ENCODE data around the gene NUAK2. TPM values are rescaled to one million over a fixed set of nuclear protein-coding genes. Genes with fewer than 3 reads are reported as not detected.
"Not testable (repeated sequence)": the region's sequence is repeated elsewhere in the genome, so short reads cannot be mapped to it uniquely, and the experiment has no call there.

Gene NUAK2
- total and polyA plus RNA-seq, 4 donors, result 1.3 to 2.4 (median 2.1) TPM

DNA sequence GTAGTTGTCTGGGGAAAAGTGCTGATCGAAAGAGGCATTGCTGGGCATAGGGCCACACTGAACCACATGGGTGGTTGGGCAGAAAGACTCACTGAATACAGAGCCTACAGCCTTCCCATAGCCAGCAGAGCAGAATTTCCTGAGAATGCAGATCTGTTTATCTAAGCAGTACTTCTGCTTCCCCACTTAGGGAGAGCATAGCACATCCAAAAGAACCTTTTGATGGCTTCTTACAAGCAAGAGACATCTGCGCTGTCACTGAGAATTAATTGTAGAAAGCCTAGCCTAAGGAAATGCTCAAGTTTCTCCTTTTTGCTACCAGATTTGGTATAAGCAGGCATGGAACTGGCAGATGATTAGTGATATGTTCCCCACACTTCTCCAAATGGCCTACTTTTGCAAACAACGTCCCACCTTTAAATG lies 48.2 kb upstream of the NUAK2 start (continued):
- TF ChIP-seq RXRA (IDR thresholded peaks at IDR 0.05) (no peak), MAX (IDR thresholded peaks at IDR 0.05) (no peak), SP1 (IDR thresholded peaks at IDR 0.05) (no peak)

- Histone ChIP-seq H3K9me3 (ENCODE audit: control insufficient read depth in 4 of 4, low read length in 3 of 4) (no peaks in the 10 kb centered on the region), H3K36me3 (ENCODE audit: control insufficient read depth in 4 of 4, insufficient read depth in 3 of 4, low read depth in 1 of 4, low read length in 3 of 4) (no peaks in the 10 kb centered on the region), H3K27me3 (ENCODE audit: control insufficient read depth in 4 of 4, insufficient read depth in 4 of 4, low read length in 3 of 4) (peaks cover 2 to 21% (median 2%) of the 10 kb centered on the region in 4 donors), H3K4me1 (ENCODE audit: control insufficient read depth in 4 of 4, insufficient read depth in 4 of 4, low read length in 3 of 4) (peaks cover 0 to 3% (median 0%) of the 10 kb centered on the region in 4 donors), H3K27ac (ENCODE audit: low read depth in 1 of 2, low read length in 2 of 2) (no peak overlapping the region), H3K4me3 (ENCODE audit: low read depth in 1 of 3, low read length in 3 of 3) (no peak overlapping the region), H3K9ac (ENCODE audit: low read depth in 1 of 2, low read length in 2 of 2) (no peak overlapping the region)
- TF ChIP-seq FOXA1 (IDR thresholded peaks at IDR 0.05) (no peak), HNF4A (conservative IDR thresholded peaks at IDR 0.05) (no peak), ZBTB33 (IDR thresholded peaks at IDR 0.05) (no peak), YY1 (IDR thresholded peaks at IDR 0.05) (no peak), NR2F2 (IDR thresholded peaks at IDR 0.05) (no peak), JUND (IDR thresholded peaks at IDR 0.05) (no peak), HNF4G (IDR thresholded peaks at IDR 0.05) (no peak), SP1 (IDR thresholded peaks at IDR 0.05) (no peak)
- TF ChIP-seq, protein P1, sequence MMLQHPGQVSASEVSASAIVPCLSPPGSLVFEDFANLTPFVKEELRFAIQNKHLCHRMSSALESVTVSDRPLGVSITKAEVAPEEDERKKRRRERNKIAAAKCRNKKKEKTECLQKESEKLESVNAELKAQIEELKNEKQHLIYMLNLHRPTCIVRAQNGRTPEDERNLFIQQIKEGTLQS (IDR thresholded peaks at IDR 0.05), result no peak
- 92% methylated on average over 6 of the region's 6 CpGs for WGBS
- DNase-seq (ENCODE audit: low spot score), result no peak
Measured at GRCh38 chr1:205368478-205368877, 46.9 kb upstream of the NUAK2 start.

DNA sequence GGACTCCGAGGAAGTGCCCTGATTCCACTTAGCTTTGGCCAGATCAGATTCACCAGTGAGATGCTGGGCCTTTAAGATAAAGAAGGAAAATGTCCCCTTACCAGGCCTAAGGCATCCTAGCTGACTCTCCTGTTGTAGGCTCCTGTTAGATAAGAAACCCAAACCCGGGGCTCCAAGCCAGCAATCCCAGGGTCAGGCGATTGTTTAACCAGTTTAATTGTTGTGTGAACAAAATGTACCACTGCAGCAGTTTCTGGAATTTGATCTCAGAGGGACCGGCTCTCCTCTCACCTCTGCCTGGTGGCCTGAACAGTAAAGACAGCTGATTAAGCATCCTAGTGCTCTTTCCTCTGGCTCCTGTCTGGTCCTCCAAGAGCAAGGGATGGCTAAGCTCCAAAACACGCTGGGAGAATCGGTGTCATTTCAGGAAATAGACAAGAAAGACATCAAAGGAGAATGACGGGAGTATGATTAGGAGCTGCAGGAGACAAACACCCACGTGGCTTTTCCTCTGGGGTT lies 44.5 kb upstream of the NUAK2 start:
- H3K27ac ChIP-seq (ENCODE audit: low read depth in 1 of 2, low read length in 2 of 2), result no peak overlapping the region
- no peak for DNase-seq (ENCODE audit: low spot score)
- H3K9ac ChIP-seq (ENCODE audit: low read depth in 1 of 2, low read length in 2 of 2), result no peak overlapping the region
- no peak overlapping the region for H3K4me3 ChIP-seq (ENCODE audit: low read depth in 1 of 3, low read length in 3 of 3)
- no peaks in the 10 kb centered on the region for H3K9me3 ChIP-seq (ENCODE audit: control insufficient read depth in 4 of 4, low read length in 3 of 4)
- peaks cover 0 to 17% (median under 1%) of the 10 kb centered on the region in 4 donors for H3K27me3 ChIP-seq (ENCODE audit: control insufficient read depth in 4 of 4, insufficient read depth in 4 of 4, low read length in 3 of 4)
- no peaks in the 10 kb centered on the region for H3K36me3 ChIP-seq (ENCODE audit: control insufficient read depth in 4 of 4, insufficient read depth in 3 of 4, low read depth in 1 of 4, low read length in 3 of 4)
- TF ChIP-seq NR2F2 (IDR thresholded peaks at IDR 0.05) (peak; percentile 37), SP1 (IDR thresholded peaks at IDR 0.05) (no peak)
- H3K4me1 ChIP-seq (ENCODE audit: control insufficient read depth in 4 of 4, insufficient read depth in 4 of 4, low read length in 3 of 4), result no peaks in the 10 kb centered on the region
- WGBS, result 23% methylated on average over 8 of the region's 8 CpGs

- H3K27me3 ChIP-seq (ENCODE audit: control insufficient read depth in 4 of 4, insufficient read depth in 4 of 4, low read length in 3 of 4), result peaks cover 0 to 21% (median under 1%) of the 10 kb centered on the region in 4 donors
- H3K4me1 ChIP-seq (ENCODE audit: control insufficient read depth in 4 of 4, insufficient read depth in 4 of 4, low read length in 3 of 4); H3K36me3 ChIP-seq (ENCODE audit: control insufficient read depth in 4 of 4, insufficient read depth in 3 of 4, low read depth in 1 of 4, low read length in 3 of 4); H3K9ac ChIP-seq (ENCODE audit: low read depth in 1 of 2, low read length in 2 of 2); H3K9me3 ChIP-seq (ENCODE audit: control insufficient read depth in 4 of 4, low read length in 3 of 4); DNase-seq (ENCODE audit: low spot score); H3K4me3 ChIP-seq (ENCODE audit: low read depth in 1 of 3, low read length in 3 of 3); H3K27ac ChIP-seq (ENCODE audit: low read depth in 1 of 2, low read length in 2 of 2): not testable (repeated sequence)
- WGBS, result 86% methylated on average over 8 of the region's 8 CpGs
Measured at GRCh38 chr1:205365086-205365485, 43.5 kb upstream of the NUAK2 start.
